Measurements from ENCODE around the gene TNIK.

TNIK gene

GRCh38 chr3:171132873-171133272, 327.3 kb downstream of the TNIK start:
- Histone ChIP-seq H3K9me3 (ENCODE audit: insufficient read depth, low read depth, low read length) (no peaks in the 10 kb centered on the region), H3K4me2 (ENCODE audit: low read depth, low read length, poor library complexity, severe bottlenecking) (no peak overlapping the region), H3K79me2 (ENCODE audit: insufficient read depth, low read length) (no peaks in the 10 kb centered on the region), H3K36me3 (ENCODE audit: insufficient read depth, low read length) (peaks cover 43% of the 10 kb centered on the region), H3K9me2 (replicated peaks; ENCODE audit: low read depth, low read length) (no peaks in the 10 kb centered on the region), H3F3A (ENCODE audit: low read depth) (no peaks in the 10 kb centered on the region), H3K27me3 (ENCODE audit: insufficient read depth, low read length, poor library complexity, severe bottlenecking) (no peaks in the 10 kb centered on the region), H3K4me3 (ENCODE audit: low read length, poor library complexity, severe bottlenecking) (no peak overlapping the region), H3K9ac (ENCODE audit: low read depth, low read length, poor library complexity, severe bottlenecking) (no peak overlapping the region), H3K4me1 (ENCODE audit: insufficient read depth, low read length, poor library complexity, severe bottlenecking) (no peaks in the 10 kb centered on the region), H2AFZ (ENCODE audit: low read length) (no peak overlapping the region), H4K20me1 (ENCODE audit: insufficient read depth, low read length, poor library complexity, severe bottlenecking) (no peaks in the 10 kb centered on the region)
- TF ChIP-seq CTCF (conservative IDR thresholded peaks at IDR 0.05; ENCODE audit: low read length) (no peak), EZH2phosphoT487 (IDR thresholded peaks at IDR 0.05; ENCODE audit: borderline replicate concordance) (no peak)

- H3K4me1 ChIP-seq (ENCODE audit: insufficient read depth, low read length, poor library complexity, severe bottlenecking), result no peaks in the 10 kb centered on the region
- no peaks in the 10 kb centered on the region for H4K20me1 ChIP-seq (ENCODE audit: insufficient read depth, low read length, poor library complexity, severe bottlenecking)
- TF ChIP-seq EZH2phosphoT487 (IDR thresholded peaks at IDR 0.05; ENCODE audit: borderline replicate concordance) (no peak), CTCF (conservative IDR thresholded peaks at IDR 0.05; ENCODE audit: low read length) (no peak)
- H3K9ac ChIP-seq (ENCODE audit: low read depth, low read length, poor library complexity, severe bottlenecking), result no peak overlapping the region
- no peak overlapping the region for H3K4me2 ChIP-seq (ENCODE audit: low read depth, low read length, poor library complexity, severe bottlenecking)
- H3K36me3 ChIP-seq (ENCODE audit: insufficient read depth, low read length), result peaks cover 42% of the 10 kb centered on the region
- H3K79me2 ChIP-seq (ENCODE audit: insufficient read depth, low read length), result no peaks in the 10 kb centered on the region
- no peaks in the 10 kb centered on the region for H3K27me3 ChIP-seq (ENCODE audit: insufficient read depth, low read length, poor library complexity, severe bottlenecking)
- no peak overlapping the region for H3K4me3 ChIP-seq (ENCODE audit: low read length, poor library complexity, severe bottlenecking)
- H2AFZ ChIP-seq (ENCODE audit: low read length), result no peak overlapping the region
- H3F3A ChIP-seq (ENCODE audit: low read depth), result no peaks in the 10 kb centered on the region
- no peaks in the 10 kb centered on the region for H3K9me2 ChIP-seq (replicated peaks; ENCODE audit: low read depth, low read length)
- no peaks in the 10 kb centered on the region for H3K9me3 ChIP-seq (ENCODE audit: insufficient read depth, low read depth, low read length)
These were observed 330.4 kb downstream of the TNIK start for GRCh38 chr3:171129827-171130226.

- Histone ChIP-seq H3K4me3 (ENCODE audit: low read length, poor library complexity, severe bottlenecking) (no peak overlapping the region), H3K36me3 (ENCODE audit: insufficient read depth, low read length) (peaks cover 65% of the 10 kb centered on the region), H3K9me2 (replicated peaks; ENCODE audit: low read depth, low read length) (no peaks in the 10 kb centered on the region), H3F3A (ENCODE audit: low read depth) (no peaks in the 10 kb centered on the region), H4K20me1 (ENCODE audit: insufficient read depth, low read length, poor library complexity, severe bottlenecking) (no peaks in the 10 kb centered on the region), H3K79me2 (ENCODE audit: insufficient read depth, low read length) (no peaks in the 10 kb centered on the region), H2AFZ (ENCODE audit: low read length) (no peak overlapping the region), H3K4me1 (ENCODE audit: insufficient read depth, low read length, poor library complexity, severe bottlenecking) (no peaks in the 10 kb centered on the region), H3K9me3 (ENCODE audit: insufficient read depth, low read depth, low read length) (no peaks in the 10 kb centered on the region), H3K4me2 (ENCODE audit: low read depth, low read length, poor library complexity, severe bottlenecking) (no peak overlapping the region), H3K27me3 (ENCODE audit: insufficient read depth, low read length, poor library complexity, severe bottlenecking) (no peaks in the 10 kb centered on the region), H3K9ac (ENCODE audit: low read depth, low read length, poor library complexity, severe bottlenecking) (no peak overlapping the region)
- TF ChIP-seq CTCF (conservative IDR thresholded peaks at IDR 0.05; ENCODE audit: low read length), result no peak
- TF ChIP-seq EZH2phosphoT487 (IDR thresholded peaks at IDR 0.05; ENCODE audit: borderline replicate concordance), result no peak
These were observed 332.6 kb downstream of the TNIK start for GRCh38 chr3:171127611-171128010.

Measured in Loucy (cell line).